BLaER1 (cell line): ENCODE results near the gene IZUMO4.
"Not testable (repeated sequence)": the region's sequence is repeated elsewhere in the genome, so short reads cannot be mapped to it uniquely, and the experiment has no call there.

ENCODE experiments used
- H3K27ac ChIP-seq: shearing (Covaris generic); formaldehyde crosslinking; 2 replicates; pipeline ENCODE4 v1.8.1; 2022
- H3K27me3 ChIP-seq: shearing (Covaris generic); formaldehyde crosslinking; 2 replicates; pipeline ENCODE4 v1.8.1; 2022
- H3K36me3 ChIP-seq: shearing (Covaris generic); formaldehyde crosslinking; 2 replicates; pipeline ENCODE4 v1.8.1; 2022
- H3K4me1 ChIP-seq: shearing (Covaris generic); formaldehyde crosslinking; 2 replicates; pipeline ENCODE4 v1.8.1; 2022
- H3K4me2 ChIP-seq: shearing (Covaris generic); formaldehyde crosslinking; 2 replicates; pipeline ENCODE4 v1.8.1; 2022
- H3K4me3 ChIP-seq: shearing (Covaris generic); formaldehyde crosslinking; 2 replicates; pipeline ENCODE4 v1.8.1; 2022
- H3K9ac ChIP-seq: shearing (Covaris generic); formaldehyde crosslinking; 2 replicates; pipeline ENCODE4 v1.8.1; 2022
- H3K9me3 ChIP-seq: shearing (Covaris generic); formaldehyde crosslinking; 2 replicates; pipeline ENCODE4 v1.8.1; 2022
- H4K20me1 ChIP-seq: shearing (Covaris generic); formaldehyde crosslinking; 2 replicates; pipeline ENCODE4 v1.8.1; 2022
- Cebpa-rat ChIP-seq: shearing (Covaris generic); IDR thresholded peaks from 2 replicates; pipeline ENCODE4 v1.8.1; 2022

The IZUMO4 gene

DNA sequence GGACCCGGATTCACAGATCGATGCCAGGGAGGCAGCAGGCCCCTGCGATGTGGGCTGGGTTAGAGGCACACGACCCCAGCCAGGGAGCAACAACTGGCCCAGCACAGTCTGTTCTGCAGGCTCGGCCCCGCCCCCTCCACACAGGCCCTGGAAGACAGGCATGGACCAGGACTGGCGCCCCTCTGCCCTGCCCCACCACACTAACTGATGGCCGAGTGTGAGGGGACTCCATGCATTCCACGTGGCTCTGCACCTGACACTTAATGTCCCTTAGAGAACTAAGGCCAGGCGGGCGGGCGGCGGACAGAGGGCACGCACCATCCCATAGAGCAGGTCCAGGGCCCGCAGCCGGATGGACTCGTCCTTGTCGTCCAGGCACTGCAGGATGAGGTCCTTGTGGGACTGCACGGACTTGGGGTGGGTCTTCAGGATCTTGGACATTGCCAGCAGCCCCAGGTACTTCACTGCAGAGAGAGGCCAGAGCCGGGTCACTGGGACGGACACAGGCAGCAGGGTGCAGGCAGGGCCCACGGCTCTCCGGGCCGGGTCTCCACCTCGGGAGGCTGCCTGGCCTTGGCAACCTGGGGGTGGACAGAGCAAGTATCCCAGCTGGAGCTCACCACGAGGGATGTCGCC is 24.8 kb downstream of the IZUMO4 start:
- Histone ChIP-seq H3K27ac (no peak overlapping the region), H3K4me3 (no peak overlapping the region), H4K20me1 (peaks cover 100% of the 10 kb centered on the region), H3K27me3 (no peaks in the 10 kb centered on the region), H3K9me3 (no peaks in the 10 kb centered on the region), H3K4me1 (no peaks in the 10 kb centered on the region), H3K36me3 (peaks cover 100% of the 10 kb centered on the region), H3K4me2 (no peak overlapping the region), H3K9ac (no peak overlapping the region)
- TF ChIP-seq Cebpa-rat: no peak

DNA sequence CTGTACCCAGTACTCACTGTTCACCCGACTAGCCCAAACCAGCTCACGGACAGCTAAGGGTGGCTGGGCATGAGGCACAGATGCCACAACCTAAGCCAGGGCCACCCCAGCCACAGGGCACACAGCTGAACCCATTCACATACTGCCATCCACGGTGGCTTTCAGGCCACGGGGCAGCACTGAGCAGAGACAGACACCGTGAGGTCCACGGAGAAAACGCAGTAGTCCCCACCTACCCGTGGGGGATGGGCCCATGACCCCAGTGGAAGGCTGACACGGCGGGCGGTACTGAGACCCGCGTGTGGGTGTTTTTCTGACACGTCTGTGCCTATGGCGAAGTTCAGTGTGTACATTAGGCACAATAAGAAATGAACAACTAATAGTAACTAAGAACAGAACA is 25.5 kb downstream of the IZUMO4 start:
- no peaks in the 10 kb centered on the region for H3K27me3 ChIP-seq
- H3K27ac ChIP-seq: no peak overlapping the region
- H3K4me1 ChIP-seq: no peaks in the 10 kb centered on the region
- no peak overlapping the region for H3K9ac ChIP-seq
- peaks cover 100% of the 10 kb centered on the region for H3K36me3 ChIP-seq
- H3K4me2 ChIP-seq: no peak overlapping the region
- H4K20me1 ChIP-seq: peaks cover 100% of the 10 kb centered on the region
- no peak for TF ChIP-seq Cebpa-rat
- H3K4me3 ChIP-seq: no peak overlapping the region
- H3K9me3 ChIP-seq: no peaks in the 10 kb centered on the region

GRCh38 chr19:2122982-2123381 is 26.3 kb downstream of the IZUMO4 start:
- Histone ChIP-seq H3K9ac (no peak overlapping the region), H3K9me3 (no peaks in the 10 kb centered on the region), H3K27ac (no peak overlapping the region), H3K4me3 (no peak overlapping the region), H3K27me3 (no peaks in the 10 kb centered on the region), H4K20me1 (peaks cover 100% of the 10 kb centered on the region), H3K36me3 (peaks cover 100% of the 10 kb centered on the region), H3K4me1 (no peaks in the 10 kb centered on the region), H3K4me2 (no peak overlapping the region)
- no peak for TF ChIP-seq Cebpa-rat

- H3K27me3 ChIP-seq: no peaks in the 10 kb centered on the region
- no peaks in the 10 kb centered on the region for H3K4me1 ChIP-seq
- H3K9ac ChIP-seq: no peak overlapping the region
- peaks cover 95% of the 10 kb centered on the region for H4K20me1 ChIP-seq
- no peaks in the 10 kb centered on the region for H3K9me3 ChIP-seq
- peaks cover 94% of the 10 kb centered on the region for H3K36me3 ChIP-seq
- H3K27ac ChIP-seq: no peak overlapping the region
- H3K4me2 ChIP-seq: no peak overlapping the region
- H3K4me3 ChIP-seq: no peak overlapping the region
- TF ChIP-seq Cebpa-rat: no peak
Observed at GRCh38 chr19:2123682-2124387, 27.1 kb downstream of the IZUMO4 start.

DNA sequence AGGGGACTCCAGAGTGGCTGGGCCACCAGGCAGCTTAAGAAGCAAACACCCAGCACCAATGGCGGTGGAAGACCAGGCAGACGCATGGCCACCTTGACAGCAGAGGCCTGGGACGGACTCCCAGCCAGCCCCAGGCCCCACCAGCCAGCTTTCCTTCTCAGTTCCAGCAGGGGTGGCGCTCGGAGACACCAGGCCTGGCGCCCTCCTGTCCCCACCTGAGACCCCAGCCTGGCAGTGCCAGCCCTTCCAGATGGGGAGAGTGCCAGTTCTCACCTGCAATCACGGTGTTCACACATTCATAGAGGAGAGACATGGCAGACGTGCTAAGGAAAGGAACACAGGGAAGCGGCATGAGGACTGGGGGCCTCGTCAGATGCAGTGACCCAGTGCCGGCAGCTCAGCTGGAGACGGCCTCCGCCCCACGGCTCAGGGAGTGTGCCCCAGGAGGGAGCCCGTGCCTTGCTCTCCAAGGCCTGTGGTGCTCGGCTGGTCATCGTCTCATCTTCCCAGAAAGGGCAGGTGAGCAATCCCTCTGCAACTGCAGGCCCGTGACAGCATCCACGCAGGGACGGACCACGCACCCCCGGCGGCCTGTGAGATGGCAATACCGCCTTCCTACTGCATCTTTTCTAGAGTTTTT is 30.3 kb downstream of the IZUMO4 start:
- peaks cover 94% of the 10 kb centered on the region for H4K20me1 ChIP-seq
- no peak overlapping the region for H3K27ac ChIP-seq
- no peak overlapping the region for H3K9ac ChIP-seq
- H3K4me3 ChIP-seq: no peak overlapping the region
- no peak for TF ChIP-seq Cebpa-rat
- H3K4me1 ChIP-seq: no peaks in the 10 kb centered on the region
- H3K9me3 ChIP-seq: no peaks in the 10 kb centered on the region
- H3K27me3 ChIP-seq: no peaks in the 10 kb centered on the region
- peaks cover 94% of the 10 kb centered on the region for H3K36me3 ChIP-seq
- H3K4me2 ChIP-seq: no peak overlapping the region

GRCh38 chr19:2127758-2128157 is 31.0 kb downstream of the IZUMO4 start:
- H4K20me1 ChIP-seq: peaks cover 94% of the 10 kb centered on the region
- H3K9ac ChIP-seq: no peak overlapping the region
- peaks cover 94% of the 10 kb centered on the region for H3K36me3 ChIP-seq
- H3K9me3 ChIP-seq: no peaks in the 10 kb centered on the region
- H3K27me3 ChIP-seq: no peaks in the 10 kb centered on the region
- H3K4me3 ChIP-seq: no peak overlapping the region
- no peak overlapping the region for H3K27ac ChIP-seq
- no peak for TF ChIP-seq Cebpa-rat
- H3K4me2 ChIP-seq: no peak overlapping the region
- no peaks in the 10 kb centered on the region for H3K4me1 ChIP-seq

DNA sequence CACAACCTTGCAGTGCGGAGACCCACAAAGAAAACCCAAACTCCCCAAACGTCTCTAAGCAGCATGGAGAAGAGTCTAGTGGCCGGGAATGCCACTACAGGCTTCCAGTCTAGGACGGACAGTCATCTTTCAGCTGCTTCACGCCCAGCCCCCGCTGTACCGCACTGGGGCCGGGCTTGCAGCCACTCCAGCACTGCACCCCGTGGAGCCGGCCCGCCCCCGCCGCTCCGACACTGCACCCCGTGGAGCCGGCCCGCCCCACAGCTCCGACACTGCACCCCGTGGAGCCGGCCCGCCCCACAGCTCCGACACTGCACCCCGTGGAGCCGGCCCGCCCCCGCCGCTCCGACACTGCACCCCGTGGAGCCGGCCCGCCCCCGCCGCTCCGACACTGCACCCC is 31.5 kb downstream of the IZUMO4 start:
- H3K9ac ChIP-seq, H3K4me2 ChIP-seq, H3K27ac ChIP-seq, H3K4me1 ChIP-seq, H3K27me3 ChIP-seq, H3K9me3 ChIP-seq, H3K4me3 ChIP-seq: not testable (repeated sequence)
- Histone ChIP-seq H3K36me3 (peaks cover 94% of the 10 kb centered on the region), H4K20me1 (peaks cover 94% of the 10 kb centered on the region)

GRCh38 chr19:2129022-2129421 is 32.3 kb downstream of the IZUMO4 start:
- Histone ChIP-seq H4K20me1 (peaks cover 93% of the 10 kb centered on the region), H3K4me1 (no peaks in the 10 kb centered on the region), H3K27ac (no peak overlapping the region), H3K4me2 (no peak overlapping the region), H3K36me3 (peaks cover 92% of the 10 kb centered on the region), H3K9ac (no peak overlapping the region), H3K27me3 (no peaks in the 10 kb centered on the region), H3K4me3 (no peak overlapping the region), H3K9me3 (no peaks in the 10 kb centered on the region)
- no peak for TF ChIP-seq Cebpa-rat

GRCh38 chr19:2129486-2129885 is 32.8 kb downstream of the IZUMO4 start:
- Histone ChIP-seq H3K4me1 (no peaks in the 10 kb centered on the region), H3K36me3 (peaks cover 90% of the 10 kb centered on the region), H3K27ac (no peak overlapping the region), H4K20me1 (peaks cover 93% of the 10 kb centered on the region), H3K9me3 (no peaks in the 10 kb centered on the region), H3K9ac (no peak overlapping the region), H3K27me3 (no peaks in the 10 kb centered on the region), H3K4me2 (no peak overlapping the region), H3K4me3 (no peak overlapping the region)
- TF ChIP-seq Cebpa-rat: no peak

- Histone ChIP-seq H3K9me3 (no peaks in the 10 kb centered on the region), H4K20me1 (peaks cover 90% of the 10 kb centered on the region), H3K4me2 (no peak overlapping the region), H3K9ac (no peak overlapping the region), H3K27me3 (no peaks in the 10 kb centered on the region), H3K27ac (no peak overlapping the region), H3K4me1 (no peaks in the 10 kb centered on the region), H3K4me3 (no peak overlapping the region), H3K36me3 (peaks cover 88% of the 10 kb centered on the region)
- TF ChIP-seq Cebpa-rat: no peak
Observed at GRCh38 chr19:2129892-2130770, 33.4 kb downstream of the IZUMO4 start.

GRCh38 chr19:2131012-2131975 is 34.6 kb downstream of the IZUMO4 start:
- Histone ChIP-seq H4K20me1 (peaks cover 90% of the 10 kb centered on the region), H3K36me3 (peaks cover 87% of the 10 kb centered on the region)
- not testable (repeated sequence) for H3K4me1 ChIP-seq, H3K27me3 ChIP-seq, H3K4me2 ChIP-seq, H3K9ac ChIP-seq, H3K4me3 ChIP-seq, H3K9me3 ChIP-seq, H3K27ac ChIP-seq
